Mucosa of gallbladder (tissue), 1 donor: ENCODE measurements around the gene OR2A42. TPM values are rescaled to one million over a fixed set of nuclear protein-coding genes. Genes with fewer than 3 reads are reported as not detected.
"Not testable (repeated sequence)": the region's sequence is repeated elsewhere in the genome, so short reads cannot be mapped to it uniquely, and the experiment has no call there.

Experiments
- DNase-seq: peaks from one replicate; pipeline ENCODE4 v3.0.0-alpha.2; 2020; ENCODE audit warnings: low spot score
- total RNA-seq: library from RNA; stranded (reverse); gene quantifications from one replicate; pipeline ENCODE4 v1.2.1, GENCODE V29; 2021
- donor health status: DM: no; HTN: no; CAD: no.

Gene OR2A42
- total RNA-seq, result not detected

- not testable (repeated sequence) for DNase-seq
Observed at GRCh38 chr7:144239365-144239764, at the start of gene OR2A42. Gene OR2A42, minus strand, starts transcription at chr7:144239605. Its CDS starts 6,762 bp downstream, at chr7:144232843.

- not testable (repeated sequence) for DNase-seq
Observed at GRCh38 chr7:144287171-144287784, 47.9 kb upstream of the OR2A42 start.

- not testable (repeated sequence) for DNase-seq
Observed at GRCh38 chr7:144283716-144284115, 44.3 kb upstream of the OR2A42 start.

- not testable (repeated sequence) for DNase-seq
Observed at GRCh38 chr7:144282490-144282889, 43.1 kb upstream of the OR2A42 start.

GRCh38 chr7:144281981-144282380 is 42.6 kb upstream of the OR2A42 start:
- not testable (repeated sequence) for DNase-seq

- not testable (repeated sequence) for DNase-seq
Observed at GRCh38 chr7:144280010-144280409, 40.6 kb upstream of the OR2A42 start.

GRCh38 chr7:144275281-144275680 is 35.9 kb upstream of the OR2A42 start:
- not testable (repeated sequence) for DNase-seq

- not testable (repeated sequence) for DNase-seq
Observed at GRCh38 chr7:144269188-144269587, 29.8 kb upstream of the OR2A42 start, which contains the start of gene CTAGE8. Gene CTAGE8, minus strand, starts transcription at chr7:144269288. Its CDS starts 38 bp downstream, at chr7:144269250.

- DNase-seq, result not testable (repeated sequence)
Observed at GRCh38 chr7:144264692-144265091, 25.3 kb upstream of the OR2A42 start, which contains the start of gene OR2A7. Gene OR2A7, minus strand, starts transcription at chr7:144264792. Its CDS starts 5,164 bp downstream, at chr7:144259628.

GRCh38 chr7:144262128-144262527 is 22.7 kb upstream of the OR2A42 start:
- not testable (repeated sequence) for DNase-seq

GRCh38 chr7:144259067-144259466 is 19.7 kb upstream of the OR2A42 start:
- not testable (repeated sequence) for DNase-seq

- DNase-seq, result no peak
Observed at GRCh38 chr7:144256112-144256511, 16.7 kb upstream of the OR2A42 start.

GRCh38 chr7:144255471-144255897 is 16.1 kb upstream of the OR2A42 start:
- DNase-seq, result no peak

- DNase-seq, result not testable (repeated sequence)
Observed at GRCh38 chr7:144252307-144252706, 12.9 kb upstream of the OR2A42 start.

GRCh38 chr7:144247674-144248330 is 8.4 kb upstream of the OR2A42 start:
- not testable (repeated sequence) for DNase-seq

GRCh38 chr7:144246967-144247366 is 7.6 kb upstream of the OR2A42 start:
- not testable (repeated sequence) for DNase-seq

GRCh38 chr7:144245372-144245771 is 6.0 kb upstream of the OR2A42 start:
- DNase-seq, result not testable (repeated sequence)

- not testable (repeated sequence) for DNase-seq
Observed at GRCh38 chr7:144238530-144239082, 799 bp downstream of the OR2A42 start.

GRCh38 chr7:144233039-144233438 is 6.4 kb downstream of the OR2A42 start:
- DNase-seq, result not testable (repeated sequence)

GRCh38 chr7:144231027-144231426 is 8.4 kb downstream of the OR2A42 start:
- DNase-seq, result not testable (repeated sequence)

- DNase-seq, result not testable (repeated sequence)
Observed at GRCh38 chr7:144228810-144229209, 10.6 kb downstream of the OR2A42 start.

GRCh38 chr7:144226866-144227265 is 12.5 kb downstream of the OR2A42 start:
- DNase-seq, result not testable (repeated sequence)
